T-helper 1 cell treated with Interleukin-12 subunit alpha and Interleukin-12 subunit beta and Interleukin-4 antibody, amounts not matched to agents 30 ng/mL and 1 ng/mL, for 36 hours (primary cell): Measurements from ENCODE around the gene MYO1E. TPM values are rescaled to one million over a fixed set of nuclear protein-coding genes. Genes with fewer than 3 reads are reported as not detected.

Experiments used
- intact Hi-C: fragments of 100-400 bp; cut with micrococcal nuclease; formaldehyde crosslinking; loops from one replicate; pipeline ENCODE4 v1.15.1; 2024
- total RNA-seq: library from RNA; stranded (reverse); gene quantifications from 2 replicates; pipeline ENCODE4 v1.2.3, GENCODE V29; 2022

The MYO1E gene
- total RNA-seq, 1 donor from 2014 or later, result 37.0 TPM

DNA sequence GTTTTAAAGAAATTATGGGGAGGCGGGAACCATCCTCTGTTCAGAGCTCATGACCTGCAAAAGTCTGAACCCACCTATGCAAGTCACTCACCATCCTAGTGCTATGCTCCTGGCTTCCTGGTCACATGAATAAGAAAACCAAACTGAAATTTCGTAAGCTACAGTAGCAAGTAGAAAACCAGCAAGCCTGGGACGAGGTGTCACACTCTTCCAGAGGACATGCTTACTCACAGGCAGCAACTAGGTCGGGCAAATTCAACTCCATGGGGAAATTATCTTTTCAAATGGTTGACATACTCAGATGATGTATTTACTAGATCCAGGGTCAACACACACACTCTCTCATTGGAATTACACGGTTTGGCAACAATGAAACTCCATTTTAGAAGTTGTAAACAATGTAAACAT lies 134.7 kb downstream of the MYO1E start:
- intact Hi-C loops, result no loop called here

DNA sequence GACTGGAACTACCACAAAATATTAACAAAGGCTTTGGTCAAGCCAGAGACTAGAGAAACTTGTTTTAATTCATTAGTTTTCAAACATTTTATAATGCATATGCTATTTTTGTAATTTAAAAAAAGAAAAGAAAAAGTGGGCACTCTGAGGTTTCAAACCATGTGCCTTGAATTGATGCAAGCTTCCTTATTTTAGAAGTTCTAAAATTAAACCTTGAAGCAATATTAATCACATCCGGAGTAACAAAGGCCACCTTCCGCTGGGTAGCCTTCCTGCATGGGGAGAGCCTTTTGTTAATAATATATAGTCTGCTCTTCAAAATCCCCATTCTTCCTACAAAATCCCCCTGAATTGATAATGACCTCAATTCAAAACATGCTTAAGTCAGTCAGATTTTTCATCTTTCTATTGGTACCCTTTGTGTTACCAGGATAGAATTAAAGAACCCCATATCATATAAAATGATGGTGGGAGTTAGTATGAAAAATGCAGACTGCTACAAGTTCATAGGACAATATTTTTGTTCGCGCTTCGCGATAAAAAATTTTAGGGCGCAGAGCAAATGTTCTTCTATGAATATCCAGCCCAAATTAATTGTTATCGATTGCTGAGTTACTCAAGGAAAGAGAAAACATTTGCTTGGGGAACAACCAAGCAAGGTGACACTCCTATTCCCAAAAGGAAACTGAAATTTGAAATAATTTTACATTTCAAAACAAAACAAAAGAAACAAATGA lies 135.4 kb downstream of the MYO1E start:
- intact Hi-C loops, result no loop called here

GRCh38 chr15:59236394-59236793 lies 136.3 kb downstream of the MYO1E start:
- intact Hi-C loops, result no loop called here

DNA sequence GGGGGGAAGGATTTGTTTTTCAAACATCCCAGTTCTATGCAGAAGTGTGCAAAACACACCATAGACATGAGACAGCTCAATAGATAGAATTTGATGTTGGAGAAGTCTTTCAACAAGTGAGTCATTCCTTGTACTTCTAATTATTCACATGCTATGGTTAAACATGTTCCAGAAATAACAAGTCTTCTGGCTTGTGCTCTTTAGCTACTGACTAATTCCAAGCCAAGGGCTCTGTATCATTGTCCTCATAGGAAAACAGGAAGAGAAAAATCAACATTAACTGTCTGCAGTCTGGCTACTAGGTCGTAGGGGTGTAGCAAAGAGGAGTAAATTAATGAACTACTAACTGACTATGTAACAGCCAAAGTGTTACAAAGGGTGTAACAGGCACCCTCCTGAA lies 140.2 kb downstream of the MYO1E start:
- intact Hi-C loops, result no loop called here

DNA sequence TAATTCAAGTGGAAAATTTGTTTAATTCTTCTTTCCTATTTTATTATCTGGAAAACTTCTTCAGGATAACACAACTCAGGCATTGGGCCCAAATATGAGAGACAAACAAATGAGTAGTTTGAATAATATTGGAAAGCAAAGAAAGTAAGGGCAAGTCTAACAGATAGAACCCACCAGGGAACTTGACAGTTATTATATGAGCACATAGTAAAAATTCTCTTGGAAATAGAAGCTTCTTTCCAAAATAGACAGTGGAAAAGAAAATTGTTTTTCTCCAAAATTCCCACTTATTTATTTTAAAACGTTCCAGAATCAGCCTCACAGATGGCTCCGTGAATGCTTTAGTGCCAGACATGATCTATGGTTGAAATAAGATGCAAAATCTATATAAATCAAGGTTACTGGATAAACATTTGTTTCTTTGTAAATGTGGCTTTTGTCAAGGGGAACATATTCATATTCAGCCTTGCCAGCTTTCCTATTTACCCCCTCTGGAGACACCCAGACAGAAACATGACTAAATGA lies 142.1 kb downstream of the MYO1E start:
- intact Hi-C loops, result no loop called here

- intact Hi-C loops, result no loop called here
Observed at GRCh38 chr15:59229453-59229852, 143.2 kb downstream of the MYO1E start.

GRCh38 chr15:59229015-59229414 lies 143.7 kb downstream of the MYO1E start:
- intact Hi-C loops, result no loop called here

- intact Hi-C loops, result no loop called here
Observed at GRCh38 chr15:59227021-59227420, 145.7 kb downstream of the MYO1E start.

DNA sequence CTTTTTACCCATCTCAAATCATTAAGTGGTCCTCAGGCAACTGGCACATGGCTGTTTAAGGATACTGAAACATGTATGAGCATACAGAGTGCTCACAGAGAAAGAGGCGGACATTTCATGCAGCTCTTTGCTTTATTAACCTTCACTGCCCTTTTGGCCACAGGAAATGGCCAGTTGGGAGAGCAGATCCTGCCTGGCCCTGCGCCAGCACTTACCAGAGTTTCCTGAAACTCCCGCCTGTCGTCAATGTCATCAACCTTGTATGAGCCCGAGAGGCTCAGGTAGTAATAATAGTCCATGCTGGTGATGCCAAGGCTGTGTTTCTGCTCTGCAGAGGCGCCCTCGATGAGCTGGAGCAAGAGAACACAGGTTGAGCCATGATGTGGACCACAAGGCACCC lies 148.2 kb downstream of the MYO1E start:
- intact Hi-C loops, result no loop called here

DNA sequence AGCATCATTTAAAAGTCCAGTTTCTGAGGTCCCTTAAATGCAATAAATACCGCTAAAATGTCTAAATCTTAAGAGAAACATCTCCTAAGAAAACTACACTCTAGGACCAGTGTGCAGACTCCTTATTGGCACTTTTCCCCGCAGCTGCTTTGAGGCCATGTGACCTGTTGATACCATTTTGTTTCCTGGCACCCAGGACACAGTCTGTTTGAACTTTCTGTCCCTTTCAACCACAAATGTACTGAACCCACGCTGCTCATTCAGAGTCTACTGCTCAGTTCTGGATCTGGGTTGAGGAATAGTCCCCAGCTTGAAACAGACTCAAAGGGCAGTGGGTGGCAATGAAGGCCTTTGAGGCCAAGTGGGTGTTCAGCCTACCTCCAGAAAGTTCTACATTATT lies 148.9 kb downstream of the MYO1E start:
- intact Hi-C loops, result no loop called here

GRCh38 chr15:59222906-59223550 lies 149.6 kb downstream of the MYO1E start:
- intact Hi-C loops, result no loop called here

DNA sequence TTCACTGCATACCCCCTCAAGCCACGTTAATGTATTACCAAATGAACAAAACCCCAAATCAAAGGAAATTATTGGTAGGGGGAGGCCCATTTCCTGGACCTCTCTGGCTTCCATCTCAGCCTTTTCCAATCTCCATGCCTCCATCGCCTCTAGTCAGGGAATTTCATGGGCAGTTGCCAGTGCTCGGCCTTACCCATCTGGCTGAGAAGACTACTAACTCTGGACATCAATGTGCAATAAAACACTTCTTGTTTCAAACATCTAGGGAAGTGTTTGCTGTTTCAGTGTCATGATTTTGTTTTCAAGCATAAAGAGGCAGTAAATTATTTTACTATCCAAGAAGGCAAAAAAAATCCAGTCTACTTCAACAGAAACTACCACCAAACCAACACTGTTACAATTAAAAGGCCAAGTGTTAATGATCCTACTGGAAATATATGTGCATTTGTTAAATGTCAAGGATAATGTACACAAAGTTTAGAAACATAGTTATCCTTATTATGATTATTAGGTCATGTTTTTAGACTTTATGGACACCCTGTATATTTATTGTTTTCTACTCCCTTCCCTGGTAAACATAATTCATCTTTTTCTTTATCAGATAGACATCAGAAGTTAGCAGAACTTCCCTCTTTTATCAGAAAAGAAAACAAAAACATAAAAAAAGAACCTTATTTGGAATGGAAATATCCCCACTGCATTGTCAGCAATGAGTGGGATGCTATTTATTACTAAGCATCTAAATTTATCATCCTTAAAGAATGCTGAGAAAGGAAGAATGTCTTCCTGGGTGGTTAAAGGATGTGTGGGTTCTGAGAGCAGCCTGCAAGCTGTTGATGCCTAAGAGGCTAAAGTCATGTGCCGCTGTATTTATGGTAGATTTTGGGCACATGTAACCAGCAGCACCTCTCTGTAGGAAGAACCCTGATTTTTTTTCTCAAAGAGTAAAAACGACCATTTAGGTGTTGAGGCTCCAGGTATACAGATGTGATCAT lies 150.9 kb downstream of the MYO1E start:
- intact Hi-C loops, result no loop called here

- intact Hi-C loops, result no loop called here
Observed at GRCh38 chr15:59218710-59219109, 154.0 kb downstream of the MYO1E start.

- intact Hi-C loops, result no loop called here
Observed at GRCh38 chr15:59217876-59218498, 154.7 kb downstream of the MYO1E start.

- intact Hi-C loops, result no loop called here
Observed at GRCh38 chr15:59216911-59217310, 155.8 kb downstream of the MYO1E start.

- intact Hi-C loops, result no loop called here
Observed at GRCh38 chr15:59210186-59210585, 162.5 kb downstream of the MYO1E start.

GRCh38 chr15:59208613-59209249 lies 163.9 kb downstream of the MYO1E start:
- intact Hi-C loops, result no loop called here

DNA sequence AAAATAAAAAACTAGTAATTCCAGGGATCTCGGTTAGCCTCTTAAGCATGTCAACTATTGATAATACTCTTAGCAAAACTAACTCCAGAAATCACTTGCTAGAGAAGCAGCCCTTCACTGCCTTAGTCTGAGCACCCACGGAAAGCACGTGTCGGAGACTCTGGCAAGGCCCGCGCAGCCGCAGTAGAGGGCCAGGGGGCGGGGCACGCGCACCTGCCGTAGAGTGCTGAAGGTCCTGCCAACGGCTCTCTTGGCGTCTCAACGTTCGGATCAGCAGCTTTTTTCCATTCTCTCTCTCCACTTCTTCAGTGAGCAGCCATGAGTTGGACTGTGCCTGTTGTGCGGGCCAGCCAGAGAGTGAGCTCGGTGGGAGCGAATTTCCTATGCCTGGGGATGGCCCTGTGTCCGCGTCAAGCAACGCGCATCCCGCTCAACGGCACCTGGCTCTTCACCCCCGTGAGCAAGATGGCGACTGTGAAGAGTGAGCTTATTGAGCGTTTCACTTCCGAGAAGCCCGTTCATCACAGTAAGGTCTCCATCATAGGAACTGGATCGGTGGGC lies 166.0 kb downstream of the MYO1E start, which contains the start of gene LDHAL6B:
Gene LDHAL6B, plus strand, starts transcription at position 221 of the 561 bp plus-strand sequence. Its CDS starts 98 bp downstream, at position 319.
- intact Hi-C loops, result no loop called here

- intact Hi-C loops, result no loop called here
Observed at GRCh38 chr15:59205839-59206622, 166.6 kb downstream of the MYO1E start.
